C4-2B (cell line): ENCODE results near the gene RSPO3.

Experiments used
- CTCF ChIP-seq: fragments of 450-650 bp; conservative IDR thresholded peaks from 2 replicates; pipeline ENCODE4 v1.5.1; 2017; ENCODE audit warnings: mild to moderate bottlenecking
- ZFX ChIP-seq: fragments of 450-650 bp; IDR thresholded peaks from 2 replicates; pipeline ENCODE4 v1.6.1; 2017

- TF ChIP-seq CTCF = no peak
- TF ChIP-seq ZFX = no peak
These were observed 4.2 kb upstream of the RSPO3 start for GRCh38 chr6:127114214-127114760.
